ENCODE measurements around the gene SLU7.

The SLU7 gene

DNA sequence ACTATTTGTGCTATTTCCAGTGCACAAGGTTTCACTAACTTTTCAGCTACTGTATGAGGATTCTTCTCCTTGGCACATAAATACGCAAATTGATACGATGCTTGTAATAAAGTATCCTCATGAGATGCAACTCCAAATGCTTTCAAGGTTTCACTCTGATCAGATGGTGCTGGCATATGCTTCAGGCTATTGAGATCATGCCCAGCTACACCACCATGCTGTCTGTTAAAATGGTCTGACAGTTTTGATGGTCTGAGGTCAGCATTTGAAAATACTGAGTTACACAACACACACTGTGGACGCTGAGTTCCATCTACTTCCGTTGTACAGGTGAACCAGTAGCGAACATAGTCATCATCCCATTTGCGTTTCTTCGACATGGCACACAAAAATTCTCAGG, 23.8 kb downstream of the SLU7 start:
- H3K4me3 ChIP-seq (ENCODE audit: low read depth, low read length): no peak overlapping the region
- TF ChIP-seq CTCF (IDR thresholded peaks at IDR 0.05; ENCODE audit: low read depth, low read length, missing control alignments): no peak
- in situ Hi-C loops (cut with HindIII; ENCODE audit: low sequenced_read_pairs): no loop called here
- no peak for DNase-seq (ENCODE audit: low read depth)

DNA sequence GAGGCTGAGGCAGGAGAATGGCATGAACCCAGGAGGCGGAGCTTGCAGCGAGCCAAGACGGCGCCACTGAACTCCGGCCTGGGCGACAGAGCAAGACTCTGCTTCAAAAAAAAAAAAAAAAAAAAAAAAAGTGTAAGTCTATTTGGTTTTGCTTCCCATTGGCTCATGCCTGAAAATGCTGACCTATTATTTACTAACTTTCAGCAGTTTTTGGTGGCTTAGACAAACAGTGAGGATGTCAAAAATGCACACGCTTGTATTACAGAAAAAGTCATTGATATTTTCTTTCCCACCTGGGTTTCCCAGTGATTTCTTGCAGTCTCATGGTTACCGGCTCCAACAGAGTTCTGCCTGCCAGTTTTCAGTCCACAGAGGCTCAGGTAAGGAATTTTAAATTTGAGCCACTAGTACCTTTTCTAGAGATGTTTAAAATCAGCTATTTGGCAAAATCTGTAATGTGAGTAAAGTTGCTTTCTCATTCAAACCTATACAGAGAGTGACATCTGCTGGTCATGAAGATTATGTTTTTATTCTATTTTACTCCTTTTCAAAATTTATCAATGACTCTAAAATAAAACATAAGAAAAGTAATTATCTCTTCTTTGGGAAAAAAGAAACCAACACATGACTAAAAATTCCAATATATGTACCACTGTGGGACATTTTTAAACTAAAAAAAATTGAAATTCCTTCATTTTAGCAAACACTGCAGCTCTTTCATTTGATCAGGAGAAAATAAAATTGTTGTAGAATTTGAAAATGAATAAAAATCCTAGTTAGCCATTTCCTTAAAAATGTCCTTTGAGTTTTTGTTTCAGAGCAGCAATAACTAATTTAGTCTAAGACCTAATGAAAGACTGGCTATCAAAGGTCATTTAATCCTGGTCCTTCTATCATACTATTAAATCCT, 27.8 kb downstream of the SLU7 start:
- in situ Hi-C loops (cut with HindIII; ENCODE audit: low sequenced_read_pairs): no loop called here
- no peak for DNase-seq (ENCODE audit: low read depth)
- no peak overlapping the region for H3K4me3 ChIP-seq (ENCODE audit: low read depth, low read length)
- peak; percentile 25 for TF ChIP-seq CTCF (IDR thresholded peaks at IDR 0.05; ENCODE audit: low read depth, low read length, missing control alignments)

DNA sequence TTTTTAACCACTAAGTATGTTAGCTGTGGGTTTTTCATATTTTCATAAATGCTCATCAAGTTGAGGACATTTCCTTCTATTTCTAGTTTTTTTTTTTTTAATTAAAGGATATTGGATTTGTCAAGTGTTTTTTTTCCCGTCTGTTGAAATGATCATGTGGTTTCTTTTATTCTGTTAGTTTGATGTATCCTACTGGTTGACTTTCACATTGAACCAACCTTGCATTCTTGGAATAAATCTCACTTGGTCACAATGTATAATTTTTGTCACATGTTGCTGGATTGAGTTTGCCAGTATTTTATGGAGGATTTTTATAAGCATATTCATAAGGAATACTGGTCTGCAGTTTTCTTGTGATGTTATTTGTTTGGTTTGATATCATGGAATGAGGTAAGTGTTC, 31.4 kb downstream of the SLU7 start:
- no peak for TF ChIP-seq CTCF (IDR thresholded peaks at IDR 0.05; ENCODE audit: low read depth, low read length, missing control alignments)
- DNase-seq (ENCODE audit: low read depth): no peak
- in situ Hi-C loops (cut with HindIII; ENCODE audit: low sequenced_read_pairs): no loop called here
- no peak overlapping the region for H3K4me3 ChIP-seq (ENCODE audit: low read depth, low read length)

- TF ChIP-seq CTCF (IDR thresholded peaks at IDR 0.05; ENCODE audit: low read depth, low read length, missing control alignments): no peak
- in situ Hi-C loops (cut with HindIII; ENCODE audit: low sequenced_read_pairs): no loop called here
- H3K4me3 ChIP-seq (ENCODE audit: low read depth, low read length): no peak overlapping the region
- no peak for DNase-seq (ENCODE audit: low read depth)
Observed at GRCh38 chr5:160385496-160385895, 33.4 kb downstream of the SLU7 start.

- no peak for DNase-seq (ENCODE audit: low read depth)
- in situ Hi-C loops (cut with HindIII; ENCODE audit: low sequenced_read_pairs): no loop called here
- no peak overlapping the region for H3K4me3 ChIP-seq (ENCODE audit: low read depth, low read length)
- no peak for TF ChIP-seq CTCF (IDR thresholded peaks at IDR 0.05; ENCODE audit: low read depth, low read length, missing control alignments)
Observed at GRCh38 chr5:160384681-160385080, 34.2 kb downstream of the SLU7 start.

- no peak for TF ChIP-seq CTCF (IDR thresholded peaks at IDR 0.05; ENCODE audit: low read depth, low read length, missing control alignments)
- no peak for DNase-seq (ENCODE audit: low read depth)
- in situ Hi-C loops (cut with HindIII; ENCODE audit: low sequenced_read_pairs): no loop called here
- H3K4me3 ChIP-seq (ENCODE audit: low read depth, low read length): no peak overlapping the region
Observed at GRCh38 chr5:160382346-160382745, 36.5 kb downstream of the SLU7 start.

Data from astrocyte of the cerebellum (primary cell).